Loucy (cell line): ENCODE measurements around the gene ISG20L2.

ENCODE experiments used
- H2AFZ ChIP-seq: fragments of 200-600 bp; sonication (generic); 2 replicates; pipeline ENCODE4 v1.6.0; 2016; ENCODE audit warnings: antibody characterized with exemption, mild to moderate bottlenecking, low read length, moderate library complexity
- H3F3A ChIP-seq: fragments of 200-600 bp; 2 replicates; pipeline ENCODE4 v1.6.0; 2016; ENCODE audit warnings: antibody characterized with exemption, low read depth, mild to moderate bottlenecking
- H3K27me3 ChIP-seq: fragments of 200-600 bp; sonication (generic); 2 replicates; pipeline ENCODE4 v1.6.1; 2014; ENCODE audit warnings: low read length, mild to moderate bottlenecking; ENCODE audit not compliant: insufficient read depth, poor library complexity, severe bottlenecking
- H3K36me3 ChIP-seq: fragments of 200-600 bp; sonication (generic); 2 replicates; pipeline ENCODE4 v1.6.1; 2016; ENCODE audit warnings: low read length; ENCODE audit not compliant: insufficient read depth
- H3K4me1 ChIP-seq: fragments of 200-600 bp; sonication (generic); 2 replicates; pipeline ENCODE4 v1.5.1; 2014; ENCODE audit warnings: low read length, mild to moderate bottlenecking; ENCODE audit not compliant: insufficient read depth, poor library complexity, severe bottlenecking
- H3K4me2 ChIP-seq: fragments of 200-600 bp; sonication (generic); 2 replicates; pipeline ENCODE4 v1.6.0; 2014; ENCODE audit warnings: antibody characterized with exemption, low read length, low read depth, mild to moderate bottlenecking; ENCODE audit not compliant: poor library complexity, severe bottlenecking
- H3K4me3 ChIP-seq: fragments of 200-600 bp; sonication (generic); 2 replicates; pipeline ENCODE4 v1.5.1; 2014; ENCODE audit warnings: low read length, mild to moderate bottlenecking, mixed read lengths; ENCODE audit not compliant: poor library complexity, severe bottlenecking
- H3K79me2 ChIP-seq: fragments of 200-600 bp; sonication (generic); 2 replicates; pipeline ENCODE4 v1.6.1; 2014; ENCODE audit warnings: low read length; ENCODE audit not compliant: insufficient read depth
- H3K9ac ChIP-seq: fragments of 200-600 bp; sonication (generic); 2 replicates; pipeline ENCODE4 v1.6.0; 2014; ENCODE audit warnings: mild to moderate bottlenecking, low read depth, low read length, moderate library complexity; ENCODE audit not compliant: poor library complexity, severe bottlenecking
- H3K9me2 ChIP-seq: fragments of 200-600 bp; sonication (generic); replicated peaks from 2 replicates; pipeline ENCODE4 v1.6.1; 2016; ENCODE audit warnings: low read depth, low read length, mixed read lengths
- H3K9me3 ChIP-seq: fragments of 200-600 bp; sonication (generic); 2 replicates; pipeline ENCODE4 v1.6.1; 2014; ENCODE audit warnings: mild to moderate bottlenecking, antibody characterized with exemption, low read length, low read depth; ENCODE audit not compliant: insufficient read depth
- H4K20me1 ChIP-seq: fragments of 200-600 bp; sonication (generic); 2 replicates; pipeline ENCODE4 v1.6.0; 2014; ENCODE audit warnings: antibody characterized with exemption, low read length, mild to moderate bottlenecking; ENCODE audit not compliant: insufficient read depth, poor library complexity, severe bottlenecking
- CTCF ChIP-seq: fragments of 200-600 bp; sonication (generic); conservative IDR thresholded peaks from 2 replicates; pipeline ENCODE4 v1.5.1; 2014; ENCODE audit warnings: mild to moderate bottlenecking, antibody characterized with exemption, low read length
- EZH2phosphoT487 ChIP-seq: fragments of 200-600 bp; IDR thresholded peaks from 2 replicates; pipeline ENCODE4 v1.6.1; 2018; ENCODE audit warnings: antibody characterized with exemption, mild to moderate bottlenecking, moderate library complexity, borderline replicate concordance

Gene ISG20L2

GRCh38 chr1:156692925-156693847 is 35.4 kb downstream of the ISG20L2 start:
- Histone ChIP-seq H3K4me1 (peaks cover 21% of the 10 kb centered on the region), H3K9me2 (no peaks in the 10 kb centered on the region), H3K4me2 (no peak overlapping the region), H3F3A (no peaks in the 10 kb centered on the region), H3K27me3 (no peaks in the 10 kb centered on the region), H3K4me3 (no peak overlapping the region), H2AFZ (no peak overlapping the region; the same call in 1 of the 2 replicates), H3K9ac (no peak overlapping the region), H4K20me1 (no peaks in the 10 kb centered on the region), H3K79me2 (no peaks in the 10 kb centered on the region), H3K9me3 (no peaks in the 10 kb centered on the region), H3K36me3 (no peaks in the 10 kb centered on the region)
- no peak for TF ChIP-seq CTCF
- TF ChIP-seq EZH2phosphoT487 = no peak

- Histone ChIP-seq H3F3A (no peaks in the 10 kb centered on the region), H3K9me2 (no peaks in the 10 kb centered on the region), H3K4me3 (no peak overlapping the region), H2AFZ (no peak overlapping the region), H3K36me3 (no peaks in the 10 kb centered on the region), H3K4me2 (no peak overlapping the region), H3K27me3 (no peaks in the 10 kb centered on the region), H3K9ac (no peak overlapping the region), H3K4me1 (peaks cover 21% of the 10 kb centered on the region), H3K9me3 (no peaks in the 10 kb centered on the region), H3K79me2 (no peaks in the 10 kb centered on the region), H4K20me1 (no peaks in the 10 kb centered on the region)
- no peak for TF ChIP-seq EZH2phosphoT487
- TF ChIP-seq CTCF = no peak
Observed at GRCh38 chr1:156692441-156692924, 36.1 kb downstream of the ISG20L2 start.

GRCh38 chr1:156691665-156692440 is 36.7 kb downstream of the ISG20L2 start:
- Histone ChIP-seq H3K4me1 (peaks cover 21% of the 10 kb centered on the region), H3F3A (no peaks in the 10 kb centered on the region), H3K27me3 (no peaks in the 10 kb centered on the region), H3K9ac (no peak overlapping the region), H3K9me2 (no peaks in the 10 kb centered on the region), H3K4me3 (no peak overlapping the region), H3K79me2 (no peaks in the 10 kb centered on the region), H4K20me1 (no peaks in the 10 kb centered on the region), H3K9me3 (no peaks in the 10 kb centered on the region), H3K36me3 (no peaks in the 10 kb centered on the region), H2AFZ (no peak overlapping the region), H3K4me2 (no peak overlapping the region)
- TF ChIP-seq CTCF (no peak), EZH2phosphoT487 (no peak)
